Psoas muscle (tissue), 8 donors: ENCODE data around the gene DBF4. TPM values are rescaled to one million over a fixed set of nuclear protein-coding genes. Genes with fewer than 3 reads are reported as not detected.
"Not testable (repeated sequence)": the region's sequence is repeated elsewhere in the genome, so short reads cannot be mapped to it uniquely, and the experiment has no call there.

ENCODE experiments used
- ATAC-seq, 4 donors: fragments of 200-7000 bp; cut with Tn5 transposase; one replicate each; pipeline ENCODE4 v1.9.1; 2020; ENCODE audit warnings: moderate library complexity in 3 of 4, mild to moderate bottlenecking in 2 of 4
- DNase-seq, 2 donors: peaks; one replicate each; pipeline ENCODE4 v3.0.0-alpha.2; 2020
- H3K27ac ChIP-seq: fragments of 200-600 bp; one replicate; pipeline ENCODE4 v1.8.0; 2022
- H3K27me3 ChIP-seq, 3 donors: fragments of 200-600 bp in 1 of 3; one replicate each; pipeline versions ENCODE4 v1.6.1 to v1.8.0; 2013 to 2022; ENCODE audit warnings: low read length in 2 of 3, mild to moderate bottlenecking in 2 of 3, moderate library complexity in 1 of 3; ENCODE audit not compliant: insufficient read depth in 3 of 3
- H3K36me3 ChIP-seq, 2 donors: fragments of 200-600 bp in 1 of 2; one replicate each; pipeline versions ENCODE4 v1.6.1 to v1.8.0; 2013 to 2022; ENCODE audit warnings: low read depth in 1 of 2, mild to moderate bottlenecking in 1 of 2, moderate library complexity in 1 of 2; ENCODE audit not compliant: insufficient read depth in 1 of 2
- H3K4me1 ChIP-seq: fragments of 200-600 bp; one replicate; pipeline ENCODE4 v1.8.0; 2022
- H3K4me3 ChIP-seq: fragments of 200-600 bp; one replicate; pipeline ENCODE4 v1.8.0; 2022; ENCODE audit warnings: mild to moderate bottlenecking
- H3K9me3 ChIP-seq: fragments of 200-600 bp; one replicate; pipeline ENCODE4 v1.8.0; 2022
- CTCF ChIP-seq: fragments of 200-600 bp; IDR thresholded peaks from one replicate; pipeline ENCODE4 v1.8.0; 2022; ENCODE audit warnings: antibody characterized with exemption
- WGBS, 3 donors: extraction: QIAGEN DNeasy Blood & Tissue Kit; methylation state at CpG; one replicate each; pipeline versions ENCODE4 v1.1.6 to v1.1.7; 2013; 5-methylcytosine and 5-hydroxymethylcytosine counted together
- intact Hi-C, 2 donors: fragments of 100-400 bp; cut with DNase I; formaldehyde crosslinking; loops; one replicate each; pipeline versions ENCODE4 v1.11.0 to v1.14.2; 2022
- polyA plus RNA-seq, 3 donors: library from polyadenylated mRNA; stranded (reverse); fragments of 200-250 nt; gene quantifications; one replicate each; pipeline ENCODE4 v1.2.3, GENCODE V29; 2013
- total RNA-seq, 4 donors: library from RNA; stranded (reverse); fragmentation: NEBNext Ultra II Directional in 2 of 4; extraction: Animal tissue kit (Norgen Biotek cat#: 25700) in 2 of 4; gene quantifications; one replicate each; pipeline versions ENCODE4 v1.2.1 to v1.2.4, GENCODE V29; 2021 to 2023
- donor health status: healthy with polysubstance abuse.
- donor health status: DM: no; HTN: no; CAD: no; lungs with moderate emphysema.
- donor health status: Bipolar disorder and iron deficiency.
- donor health status: healthy.
- donor health status: DM: yes; HTN: yes; CAD: no.
- donor health status: DM: no; HTN: no; CAD: no.
- donor health status: DM: no; HTN: no; CAD: no.
- donor health status: DM: yes; HTN: yes; CAD: no.

DBF4 gene
- total and polyA plus RNA-seq, 7 donors: 1.5 to 5.3 (median 2.3) TPM

GRCh38 chr7:87944547-87944946 lies 68.3 kb downstream of the DBF4 start:
- 84 to 99% (median 94%) methylated on average over 3 of the region's 3 CpGs for WGBS, 3 donors

GRCh38 chr7:87945926-87946325 lies 69.6 kb downstream of the DBF4 start:
- H3K4me1 ChIP-seq, DNase-seq, H3K4me3 ChIP-seq, H3K36me3 ChIP-seq, H3K27ac ChIP-seq, intact Hi-C loops, ATAC-seq, H3K27me3 ChIP-seq, H3K9me3 ChIP-seq: not testable (repeated sequence)

More at GRCh38 chr7:87944547-87944946, 68.3 kb downstream of the DBF4 start:
- no peak for DNase-seq
- no peak for ATAC-seq
- Histone ChIP-seq H3K27ac (no peak overlapping the region), H3K36me3 (no peaks in the 10 kb centered on the region), H3K27me3 (no peaks in the 10 kb centered on the region), H3K4me1 (no peaks in the 10 kb centered on the region), H3K9me3 (no peaks in the 10 kb centered on the region), H3K4me3 (no peak overlapping the region)
- no peak for TF ChIP-seq CTCF
- intact Hi-C loops: no loop called here

- intact Hi-C loops: no loop called here
- H3K4me1 ChIP-seq: no peaks in the 10 kb centered on the region
- DNase-seq (no peak), ATAC-seq (no peak)
- TF ChIP-seq CTCF: no peak
- H3K27me3 ChIP-seq: no peaks in the 10 kb centered on the region
- H3K9me3 ChIP-seq: no peaks in the 10 kb centered on the region
- H3K36me3 ChIP-seq: no peaks in the 10 kb centered on the region
- no peak overlapping the region for H3K4me3 ChIP-seq
- no peak overlapping the region for H3K27ac ChIP-seq
Observed at GRCh38 chr7:87948371-87948770, 72.1 kb downstream of the DBF4 start.

Other genes starting within 250 kb of the DBF4 start
- gene RUNDC3B, start 248.1 kb upstream of the DBF4 start, total RNA-seq: 1 to 10 TPM in 1 of 4 donors, under 1 TPM in 3; 0.42 to 1.2 (median 0.62) TPM
- gene RUNDC3B, start 248.1 kb upstream of the DBF4 start, polyA plus RNA-seq: 1 to 10 TPM in 1 of 3 donors, under 1 TPM in 2; 0.05 to 1.2 (median 0.68) TPM
- gene SLC25A40, start 133 bp upstream of the DBF4 start, total RNA-seq: 10 to 100 TPM in 1 of 4 donors, 1 to 10 TPM in 3; 5.8 to 11.2 (median 8.2) TPM
- gene SLC25A40, start 133 bp upstream of the DBF4 start, polyA plus RNA-seq: 1 to 10 TPM; 3.1 to 5.7 (median 5.2) TPM
- gene ADAM22, start 57.8 kb downstream of the DBF4 start, total RNA-seq: 1 to 10 TPM in 2 of 4 donors, under 1 TPM in 2; 0.42 to 7.0 (median 1.0) TPM
- under 1 TPM; 0.09 to 0.38 (median 0.14) TPM for gene ADAM22, start 57.8 kb downstream of the DBF4 start, polyA plus RNA-seq